LoVo (cell line): ENCODE measurements around the gene TMEM33.
"Not testable (repeated sequence)": the region's sequence is repeated elsewhere in the genome, so short reads cannot be mapped to it uniquely, and the experiment has no call there.

Experiments used
- DNase-seq: peaks from one replicate; pipeline ENCODE4 v3.0.0-alpha.2; 2016; ENCODE audit warnings: low spot score

TMEM33 gene, protein sequence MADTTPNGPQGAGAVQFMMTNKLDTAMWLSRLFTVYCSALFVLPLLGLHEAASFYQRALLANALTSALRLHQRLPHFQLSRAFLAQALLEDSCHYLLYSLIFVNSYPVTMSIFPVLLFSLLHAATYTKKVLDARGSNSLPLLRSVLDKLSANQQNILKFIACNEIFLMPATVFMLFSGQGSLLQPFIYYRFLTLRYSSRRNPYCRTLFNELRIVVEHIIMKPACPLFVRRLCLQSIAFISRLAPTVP

GRCh38 chr4:41934901-41935651 is at the start of gene TMEM33:
Gene TMEM33 (plus strand): TSS chr4:41935429. CDS start chr4:41935485, 56 bp downstream.
- DNase-seq: peak; percentile 94

DNA sequence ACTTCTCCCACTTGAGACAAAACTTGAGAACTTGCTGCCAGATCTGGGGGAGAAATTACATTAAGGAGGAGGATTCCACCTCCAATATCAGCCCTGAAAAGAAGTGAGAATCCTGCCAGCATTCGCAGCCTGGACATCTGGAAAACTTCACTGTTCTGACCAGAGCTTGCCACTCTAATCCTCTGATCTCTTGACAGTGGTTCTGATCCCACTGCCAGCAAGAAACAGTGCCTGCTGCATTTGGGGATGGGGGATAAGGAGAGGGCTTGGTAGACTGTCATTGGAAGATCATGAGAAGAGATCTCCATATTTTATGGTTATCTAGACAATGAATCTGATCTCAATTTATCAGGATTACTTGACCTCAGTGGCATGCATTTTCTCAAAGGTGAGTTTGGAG is 49.8 kb upstream of the TMEM33 start:
- DNase-seq: no peak

- no peak for DNase-seq
Observed at GRCh38 chr4:41887277-41887676, 48.0 kb upstream of the TMEM33 start.

- peak; percentile 62 for DNase-seq
Observed at GRCh38 chr4:41887821-41888686, 47.2 kb upstream of the TMEM33 start.

DNA sequence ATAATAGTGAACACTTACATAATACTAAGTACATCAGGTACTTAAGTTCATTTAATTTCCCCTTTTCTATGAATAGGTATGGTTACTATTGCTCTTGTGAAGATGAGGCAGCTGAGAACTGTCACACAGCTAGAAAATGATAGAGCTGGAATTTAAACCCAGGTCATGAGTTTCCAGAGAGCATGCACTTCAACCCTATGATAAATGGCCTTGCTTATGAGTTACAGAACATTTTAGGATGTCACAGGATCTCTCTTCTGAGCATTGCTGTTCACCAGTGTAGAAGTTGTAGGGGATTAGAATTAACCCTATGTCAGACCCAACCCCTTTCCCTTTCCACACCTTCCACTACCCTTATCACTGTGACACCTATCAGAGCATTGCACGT is 46.5 kb upstream of the TMEM33 start:
- no peak for DNase-seq

DNA sequence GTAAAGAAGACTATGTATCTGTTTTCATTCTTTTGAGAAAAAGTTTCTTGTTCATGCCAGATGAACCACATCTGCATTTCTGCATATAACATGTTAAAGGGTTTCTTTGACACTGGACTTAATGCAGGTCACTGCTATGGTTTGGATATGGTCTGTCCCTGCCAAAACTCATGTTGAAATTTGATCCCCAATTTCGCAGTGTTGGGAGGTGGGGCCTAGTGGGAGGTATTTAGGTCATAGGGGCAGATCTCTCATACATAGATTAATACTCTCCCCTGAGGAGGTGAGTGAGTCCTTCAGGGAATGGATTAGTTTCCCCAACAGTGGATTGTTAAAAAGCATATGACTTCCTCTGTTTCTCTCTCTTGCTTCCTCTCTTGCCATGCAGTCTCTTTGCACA is 45.9 kb upstream of the TMEM33 start:
- DNase-seq: no peak

GRCh38 chr4:41890085-41890484 is 45.1 kb upstream of the TMEM33 start:
- no peak for DNase-seq

DNA sequence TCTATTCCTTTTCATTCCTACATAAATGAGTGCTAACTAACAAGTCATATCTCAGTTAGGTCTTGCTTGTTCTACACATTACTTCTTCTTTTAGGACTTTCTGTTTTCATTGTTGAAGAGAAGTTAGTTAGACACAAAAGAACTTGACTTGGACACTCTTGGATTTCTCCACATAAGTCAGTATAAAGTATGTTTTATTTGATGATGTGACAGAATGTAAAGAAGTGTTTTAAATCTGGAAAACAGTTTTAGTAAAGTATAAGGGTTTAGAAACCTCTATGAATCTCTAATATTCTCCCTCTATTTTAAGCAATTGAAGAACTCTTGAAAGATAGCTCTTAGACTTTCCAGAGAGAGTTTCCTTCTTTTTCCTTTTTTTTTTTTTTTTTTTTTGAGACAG is 38.6 kb upstream of the TMEM33 start:
- no peak for DNase-seq

GRCh38 chr4:41897698-41898097 is 37.5 kb upstream of the TMEM33 start:
- no peak for DNase-seq

DNA sequence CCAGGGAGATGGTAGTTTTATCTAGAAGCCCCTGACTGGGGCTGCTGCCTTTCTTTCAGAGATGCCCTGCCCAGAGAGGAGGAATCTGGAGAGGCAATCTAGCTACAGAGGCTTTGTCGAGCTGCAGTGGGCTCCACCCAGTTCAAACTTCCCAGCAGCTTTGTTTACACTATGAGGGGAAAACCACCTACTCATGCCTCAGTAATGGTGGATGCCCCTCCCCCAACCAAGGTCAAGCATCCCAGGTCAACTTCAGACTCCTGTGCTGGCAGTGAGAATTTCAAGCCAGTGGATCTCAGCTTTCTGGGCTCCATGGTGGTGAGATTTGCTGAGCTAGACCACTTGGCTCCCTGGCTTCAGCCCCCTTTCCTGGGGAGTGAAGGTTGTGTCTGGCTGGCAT is 26.1 kb upstream of the TMEM33 start:
- not testable (repeated sequence) for DNase-seq

- DNase-seq: no peak
Observed at GRCh38 chr4:41912546-41912945, 22.7 kb upstream of the TMEM33 start.

GRCh38 chr4:41913509-41913908 is 21.7 kb upstream of the TMEM33 start:
- no peak for DNase-seq

DNA sequence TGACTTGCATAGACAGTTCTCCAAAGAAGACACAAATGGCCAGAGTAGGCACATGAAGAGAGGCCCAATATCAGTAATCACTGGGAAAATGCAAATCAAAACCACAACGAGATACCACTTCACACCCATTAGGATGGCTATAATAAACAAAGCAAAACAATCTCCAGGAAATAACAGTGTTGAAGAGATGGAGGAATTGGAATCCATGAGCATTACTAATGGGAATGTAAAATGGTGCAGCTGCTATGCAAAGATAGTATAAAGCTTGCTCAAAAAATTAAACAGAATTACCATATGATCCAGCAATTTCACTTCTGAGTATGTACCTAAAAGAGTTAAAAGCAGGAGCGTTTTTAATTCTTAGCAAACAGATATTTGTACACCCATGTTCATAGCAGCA is 17.0 kb upstream of the TMEM33 start:
- DNase-seq: no peak

DNA sequence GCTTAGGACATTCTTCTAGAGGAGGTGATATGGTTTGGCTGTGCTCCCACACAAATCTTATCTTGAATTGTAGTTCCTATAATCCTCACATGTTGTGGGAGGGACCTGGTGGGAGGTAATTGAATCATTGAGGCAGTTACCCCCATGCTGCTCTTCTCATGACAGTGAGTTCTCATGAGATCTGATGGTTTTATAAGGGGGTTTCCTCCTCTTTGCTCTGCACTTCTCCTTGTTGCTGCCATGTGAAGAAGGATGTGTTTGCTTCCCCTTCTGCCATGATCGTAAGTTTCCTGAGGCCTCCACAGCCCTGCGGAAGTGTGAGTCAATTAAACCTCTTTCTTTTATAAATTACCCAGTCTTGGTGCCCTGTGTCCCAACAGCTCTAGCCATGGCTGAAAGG is 14.8 kb upstream of the TMEM33 start:
- DNase-seq: not testable (repeated sequence)

DNA sequence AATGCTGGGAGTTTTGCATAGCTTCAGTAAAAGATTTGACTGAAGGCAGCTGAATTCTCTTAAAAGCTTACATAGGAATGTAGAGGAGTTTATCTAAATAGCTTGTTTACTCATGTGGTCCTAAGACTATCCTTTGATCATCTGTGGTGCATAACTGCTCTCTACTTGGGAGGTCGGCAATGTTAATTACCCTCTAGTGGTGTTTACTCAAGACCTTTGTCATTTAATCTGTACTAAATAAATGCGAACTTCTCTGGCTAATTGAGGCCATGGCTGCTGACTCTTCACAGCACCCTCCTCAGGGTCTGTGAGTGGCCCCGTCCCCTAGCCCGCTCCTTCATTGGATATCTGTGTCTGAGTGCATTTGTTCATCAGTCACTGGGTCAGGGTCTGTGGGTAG is 13.8 kb upstream of the TMEM33 start:
- no peak for DNase-seq

- no peak for DNase-seq
Observed at GRCh38 chr4:41927796-41928499, 7.3 kb upstream of the TMEM33 start.

- no peak for DNase-seq
Observed at GRCh38 chr4:41930139-41930831, 4.9 kb upstream of the TMEM33 start.

- DNase-seq: no peak
Observed at GRCh38 chr4:41932988-41933387, 2.2 kb upstream of the TMEM33 start.

GRCh38 chr4:41933997-41934503 is 1.2 kb upstream of the TMEM33 start:
- peak; percentile 73 for DNase-seq

DNA sequence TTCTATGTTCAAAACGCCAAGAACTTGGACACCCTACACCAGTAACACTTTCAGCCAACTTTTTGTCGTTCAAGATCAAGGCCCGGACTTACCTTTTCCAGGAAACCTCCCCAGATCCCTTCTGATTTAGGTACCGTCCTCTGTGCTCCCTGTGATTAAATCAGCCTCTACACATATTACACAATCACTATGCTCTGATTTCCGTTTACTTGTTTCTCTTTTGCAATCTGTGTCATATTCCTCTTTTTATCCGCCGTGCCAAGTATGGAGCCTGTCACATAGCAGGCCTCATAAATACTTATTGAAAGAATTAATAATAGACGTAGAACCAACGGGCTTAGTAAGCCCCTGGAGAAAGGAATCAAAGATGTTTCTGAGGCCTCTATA is 722 bp upstream of the TMEM33 start:
- DNase-seq: no peak

DNA sequence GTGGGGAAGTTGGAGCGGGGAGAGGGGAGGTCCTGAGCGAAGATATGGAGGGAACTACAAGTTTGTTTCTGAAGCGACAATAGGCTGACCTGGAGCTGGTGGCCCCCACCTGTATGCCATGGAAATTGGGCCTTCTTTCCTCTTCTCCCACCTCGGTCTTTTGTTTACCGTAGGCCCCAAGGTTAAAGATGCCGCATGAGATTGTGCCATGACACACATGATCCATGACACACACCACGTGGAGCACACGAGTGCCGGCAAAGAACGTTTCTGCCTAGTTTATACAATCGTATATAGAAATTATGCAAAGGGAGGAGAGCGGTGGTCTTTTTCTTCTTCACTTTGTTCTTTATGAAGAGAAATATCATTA is 408 bp downstream of the TMEM33 start:
- peak; percentile 28 for DNase-seq
